IMR-90 (cell line): ENCODE data around the gene U2SURP.

ENCODE experiments used
- CTCF ChIP-seq: conservative IDR thresholded peaks from 2 replicates; pipeline ENCODE4 v1.5.1; 2012; ENCODE audit warnings: mild to moderate bottlenecking, low read depth, low read length, improper control_type of control experiment
- MXI1 ChIP-seq: IDR thresholded peaks from 2 replicates; pipeline ENCODE4 v1.6.1; 2012; ENCODE audit warnings: low read depth, mild to moderate bottlenecking, low read length, moderate library complexity, borderline replicate concordance
- POLR2A ChIP-seq: IDR thresholded peaks from 2 replicates; pipeline ENCODE4 v1.6.1; 2012; ENCODE audit warnings: mild to moderate bottlenecking, low read depth, low read length
- USF2 ChIP-seq: fragments of 150-350 bp; IDR thresholded peaks from 2 replicates; pipeline ENCODE4 v1.6.1; 2017; ENCODE audit warnings: mild to moderate bottlenecking, antibody characterized with exemption, low read length, low read depth

- TF ChIP-seq POLR2A, result no peak
- no peak for TF ChIP-seq MXI1
- TF ChIP-seq CTCF, result no peak
- no peak for TF ChIP-seq USF2
These were observed 55.0 kb downstream of the U2SURP start for GRCh38 chr3:143056372-143056771.
